Sigmoid colon (tissue), 4 donors: ENCODE results near the gene MRPS34.

Experiments
- EP300 ChIP-seq, 4 donors: sonication (generic); formaldehyde crosslinking; IDR thresholded peaks; one replicate each; pipeline ENCODE4 v1.6.1; 2017; ENCODE audit warnings: antibody characterized with exemption in 4 of 4
- TF ChIP-seq, protein P1 (sequence below), 4 experiments: fragments of 450-650 bp in 3 of 4; fragments of 200-600 bp in 1 of 4; IDR thresholded peaks; one replicate each; pipeline ENCODE4 v1.5.1; 2016 to 2019; ENCODE audit warnings: antibody characterized with exemption in 4 of 4, mild to moderate bottlenecking in 3 of 4, moderate library complexity in 2 of 4

DNA sequence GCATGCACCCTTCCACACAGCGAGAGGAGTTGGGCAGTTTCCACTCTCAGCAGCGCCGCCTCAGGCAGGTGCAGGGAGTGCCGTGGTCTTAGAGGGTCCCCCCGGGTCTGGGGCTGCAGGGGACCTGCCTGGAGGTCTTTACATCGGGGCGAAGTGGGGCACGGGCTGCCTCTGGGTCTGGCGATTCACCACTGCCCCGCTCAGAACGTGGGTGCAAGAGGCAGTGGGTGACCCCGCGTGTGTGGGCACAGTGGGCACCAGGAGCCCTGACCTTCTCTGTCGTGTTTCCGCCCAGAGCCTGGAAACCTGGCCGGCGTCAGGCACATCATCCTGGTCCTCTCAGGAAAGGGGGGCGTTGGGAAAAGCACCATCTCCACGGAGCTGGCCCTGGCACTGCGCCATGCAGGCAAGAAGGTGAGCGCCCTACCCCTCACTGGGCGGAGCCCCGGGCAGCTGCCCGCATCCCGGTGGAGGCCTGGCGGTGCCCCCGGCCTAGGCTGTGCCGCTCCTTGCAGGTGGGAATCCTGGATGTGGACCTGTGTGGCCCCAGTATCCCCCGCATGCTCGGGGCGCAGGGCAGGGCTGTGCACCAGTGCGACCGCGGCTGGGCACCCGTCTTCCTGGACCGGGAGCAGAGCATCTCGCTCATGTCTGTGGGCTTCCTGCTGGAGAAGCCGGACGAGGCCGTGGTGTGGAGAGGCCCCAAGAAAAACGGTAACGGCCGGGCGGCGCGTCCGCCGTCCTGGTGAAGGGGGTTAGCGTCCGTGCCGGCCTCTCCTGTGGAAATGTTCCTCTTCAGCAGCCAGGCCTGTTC lies 13.5 kb upstream of the MRPS34 start:
- TF ChIP-seq, protein P1, sequence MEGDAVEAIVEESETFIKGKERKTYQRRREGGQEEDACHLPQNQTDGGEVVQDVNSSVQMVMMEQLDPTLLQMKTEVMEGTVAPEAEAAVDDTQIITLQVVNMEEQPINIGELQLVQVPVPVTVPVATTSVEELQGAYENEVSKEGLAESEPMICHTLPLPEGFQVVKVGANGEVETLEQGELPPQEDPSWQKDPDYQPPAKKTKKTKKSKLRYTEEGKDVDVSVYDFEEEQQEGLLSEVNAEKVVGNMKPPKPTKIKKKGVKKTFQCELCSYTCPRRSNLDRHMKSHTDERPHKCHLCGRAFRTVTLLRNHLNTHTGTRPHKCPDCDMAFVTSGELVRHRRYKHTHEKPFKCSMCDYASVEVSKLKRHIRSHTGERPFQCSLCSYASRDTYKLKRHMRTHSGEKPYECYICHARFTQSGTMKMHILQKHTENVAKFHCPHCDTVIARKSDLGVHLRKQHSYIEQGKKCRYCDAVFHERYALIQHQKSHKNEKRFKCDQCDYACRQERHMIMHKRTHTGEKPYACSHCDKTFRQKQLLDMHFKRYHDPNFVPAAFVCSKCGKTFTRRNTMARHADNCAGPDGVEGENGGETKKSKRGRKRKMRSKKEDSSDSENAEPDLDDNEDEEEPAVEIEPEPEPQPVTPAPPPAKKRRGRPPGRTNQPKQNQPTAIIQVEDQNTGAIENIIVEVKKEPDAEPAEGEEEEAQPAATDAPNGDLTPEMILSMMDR (IDR thresholded peaks at IDR 0.05), result no peak
- TF ChIP-seq EP300 (IDR thresholded peaks at IDR 0.05), result no peak
